Panc1 (cell line): Measurements from ENCODE around the gene STAP2. TPM values are rescaled to one million over a fixed set of nuclear protein-coding genes. Genes with fewer than 3 reads are reported as not detected.

Source experiments
- ATAC-seq: fragments of 200-7000 bp; cut with Tn5 transposase; 2 replicates; pipeline ENCODE4 v1.9.1; 2020; ENCODE audit warnings: mild to moderate bottlenecking, moderate library complexity
- BruUV-seq: library from RNA; stranded (reverse); fragments of 400-500 nt; replicated peaks from 2 replicates; lab custom pipeline; 2021; lab: Mats Ljungman, UMichigan
- CTCF ChIA-PET: fragments of 300-600 bp; sonication (Branson Sonifier 250); formaldehyde crosslinking; loops from one replicate; lab custom pipeline; 2022; ENCODE audit warnings: antibody characterized with exemption; lab: Charles Lee
- POLR2A ChIA-PET: fragments of 300-600 bp; sonication (Branson Sonifier 250); formaldehyde crosslinking; loops from one replicate; lab custom pipeline; 2022; ENCODE audit warnings: antibody characterized with exemption; lab: Charles Lee
- DNase-seq: peaks from one replicate; pipeline ENCODE4 v3.0.0-alpha.2; 2010; ENCODE audit warnings: low read depth, low spot score
- H3K27ac ChIP-seq: 2 replicates; pipeline ENCODE4 v1.5.1; 2011; ENCODE audit warnings: mild to moderate bottlenecking, low read length, inconsistent platforms
- H3K27me3 ChIP-seq: fragments of 200-500 bp; sonication (Bioruptor generic); 2 replicates; pipeline ENCODE4 v1.6.0; 2014; ENCODE audit warnings: low read length, inconsistent platforms; ENCODE audit not compliant: control insufficient read depth, insufficient read depth
- H3K36me3 ChIP-seq: fragments of 200-500 bp; sonication (Bioruptor generic); 2 replicates; pipeline ENCODE4 v1.5.1; 2014; ENCODE audit warnings: inconsistent platforms, mild to moderate bottlenecking, low read length, moderate library complexity; ENCODE audit not compliant: control insufficient read depth, insufficient read depth
- H3K4me1 ChIP-seq: 2 replicates; pipeline ENCODE4 v1.5.1; 2011; ENCODE audit warnings: inconsistent platforms, mild to moderate bottlenecking, low read length, moderate library complexity; ENCODE audit not compliant: control insufficient read depth, insufficient read depth
- H3K4me3 ChIP-seq, 2 experiments: 2 replicates each; pipeline ENCODE4 v1.5.1; 2011 to 2012; ENCODE audit warnings: low read depth in 2 of 2, low read length in 2 of 2, mild to moderate bottlenecking in 2 of 2, inconsistent platforms in 1 of 2, moderate library complexity in 1 of 2
- H3K9me3 ChIP-seq: fragments of 200-500 bp; sonication (Bioruptor generic); 2 replicates; pipeline ENCODE4 v1.5.1; 2014; ENCODE audit warnings: low read depth, mild to moderate bottlenecking, inconsistent platforms, low read length, moderate library complexity; ENCODE audit not compliant: control insufficient read depth, insufficient read depth
- CTCF ChIP-seq: fragments of 450-650 bp; IDR thresholded peaks from 2 replicates; pipeline ENCODE4 v1.5.1; 2017; ENCODE audit warnings: mild to moderate bottlenecking
- POLR2AphosphoS5 ChIP-seq: IDR thresholded peaks from 2 replicates; pipeline ENCODE4 v1.6.1; 2012; ENCODE audit warnings: mild to moderate bottlenecking, low read depth, low read length, moderate library complexity
- REST ChIP-seq, 2 experiments: IDR thresholded peaks; 2 replicates each; pipeline ENCODE4 v1.6.1; 2011 to 2012; ENCODE audit warnings: low read depth in 2 of 2, control low read depth in 1 of 2, low read length in 1 of 2, mild to moderate bottlenecking in 1 of 2, moderate library complexity in 1 of 2; ENCODE audit not compliant: insufficient read depth in 1 of 2
- SIN3A ChIP-seq: IDR thresholded peaks from 2 replicates; pipeline ENCODE4 v1.6.1; 2012; ENCODE audit warnings: low read depth, mild to moderate bottlenecking, low read length, moderate library complexity, borderline replicate concordance; ENCODE audit not compliant: insufficient read depth
- TCF7L2 ChIP-seq: IDR thresholded peaks from 2 replicates; pipeline ENCODE4 v1.6.1; 2011; ENCODE audit warnings: mild to moderate bottlenecking, low read depth, low read length, inconsistent platforms
- in situ Hi-C: cut with HindIII; loops from 2 replicates; pipeline ENCODE4 v1.10.0; 2016; ENCODE audit warnings: low sequenced_read_pairs, low pct_unique_long_range_greater_than_20kb
- intact Hi-C: fragments of 100-400 bp; cut with micrococcal nuclease; formaldehyde crosslinking; loops from one replicate; pipeline ENCODE4 v1.10.0; 2022; ENCODE audit not compliant: unreplicated experiment
- total RNA-seq: library from RNA; stranded (reverse); gene quantifications from one replicate; pipeline ENCODE4 v1.2.1, GENCODE V29; 2021; ENCODE audit not compliant: unreplicated experiment

Gene STAP2
- total RNA-seq, 1 experiment from 2014 or later: 10.0 TPM

GRCh38 chr19:4360641-4361151 lies 22.1 kb upstream of the STAP2 start:
- Histone ChIP-seq H3K27ac (peak overlapping the region; percentile 61), H3K27me3 (no peaks in the 10 kb centered on the region), H3K36me3 (no peaks in the 10 kb centered on the region), H3K4me3 (no peak overlapping the region), H3K9me3 (no peaks in the 10 kb centered on the region), H3K4me1 (peaks cover 26% of the 10 kb centered on the region)
- ChIA-PET POLR2A (interaction anchor here (0.7 kb wide), 1 partner anchor 57 kb away, joined by 5 read pairs; no protein-coding TSS in a partner anchor), CTCF (no interaction called here)
- no peak for TF ChIP-seq REST (IDR thresholded peaks at IDR 0.05; ENCODE audit: insufficient read depth in 1 of 2, low read depth in 2 of 2, low read length in 1 of 2)
- TF ChIP-seq TCF7L2: no peak
- no peak for TF ChIP-seq CTCF
- TF ChIP-seq SIN3A: no peak
- DNase-seq: no peak
- ATAC-seq: peak; percentile 38
- in situ Hi-C loops (no loop called here), intact Hi-C loops (no loop called here)
- BruUV-seq: TSS peak; percentile 71

- CTCF ChIA-PET: interaction anchor here (0.5 kb wide), 1 partner anchor 96 kb away, joined by 7 read pairs; no protein-coding TSS in a partner anchor
- intact Hi-C loops: no loop called here
- no peak for DNase-seq
- no peak overlapping the region for H3K4me3 ChIP-seq
- no peaks in the 10 kb centered on the region for H3K36me3 ChIP-seq
- POLR2A ChIA-PET: no interaction called here
- H3K9me3 ChIP-seq: no peaks in the 10 kb centered on the region
- peaks cover 26% of the 10 kb centered on the region for H3K4me1 ChIP-seq
- no peak for TF ChIP-seq REST (IDR thresholded peaks at IDR 0.05; ENCODE audit: insufficient read depth in 1 of 2, low read depth in 2 of 2, low read length in 1 of 2)
- TF ChIP-seq POLR2AphosphoS5: no peak
- no peak for TF ChIP-seq SIN3A
- TF ChIP-seq CTCF: no peak
- no peak for TF ChIP-seq TCF7L2
- in situ Hi-C loops: no loop called here
- BruUV-seq: no TSS peak
- ATAC-seq: no peak
- H3K27ac ChIP-seq: peak overlapping the region; percentile 61
- no peaks in the 10 kb centered on the region for H3K27me3 ChIP-seq
These were observed 21.5 kb upstream of the STAP2 start for GRCh38 chr19:4360081-4360569.
